GM12875 (cell line): ENCODE data around the gene ZCRB1.
"Not testable (repeated sequence)": the region's sequence is repeated elsewhere in the genome, so short reads cannot be mapped to it uniquely, and the experiment has no call there.

Experiments used
- H3K4me3 ChIP-seq: one replicate; pipeline ENCODE4 v1.5.1; 2011; ENCODE audit warnings: low read depth, low read length, control low read depth
- TF ChIP-seq, protein P1 (sequence below): IDR thresholded peaks from 2 replicates; pipeline ENCODE4 v1.5.1; 2011; ENCODE audit warnings: low read depth, mild to moderate bottlenecking, control low read depth, inconsistent platforms, low read length, moderate library complexity, borderline replicate concordance; ENCODE audit not compliant: insufficient read depth

Gene ZCRB1

DNA sequence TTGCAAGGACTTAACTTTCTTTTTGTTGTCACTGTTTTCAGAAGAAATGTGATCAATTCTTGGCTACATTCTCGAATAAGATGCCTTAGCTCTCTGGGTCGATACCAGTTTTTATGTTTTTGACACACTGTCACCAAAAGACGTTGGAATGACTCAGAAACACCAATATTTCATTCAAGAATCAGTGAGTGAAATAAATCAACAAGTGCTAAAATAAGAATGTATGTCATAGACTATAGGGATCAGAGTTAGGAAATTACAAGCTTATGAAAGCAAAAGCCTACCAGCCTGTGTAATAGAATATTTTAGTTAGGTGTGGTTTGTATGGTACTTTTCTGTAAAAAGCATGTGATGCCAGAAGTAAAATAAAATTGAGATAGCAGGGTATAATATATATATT lies 17.8 kb upstream of the ZCRB1 start:
- TF ChIP-seq, protein P1, sequence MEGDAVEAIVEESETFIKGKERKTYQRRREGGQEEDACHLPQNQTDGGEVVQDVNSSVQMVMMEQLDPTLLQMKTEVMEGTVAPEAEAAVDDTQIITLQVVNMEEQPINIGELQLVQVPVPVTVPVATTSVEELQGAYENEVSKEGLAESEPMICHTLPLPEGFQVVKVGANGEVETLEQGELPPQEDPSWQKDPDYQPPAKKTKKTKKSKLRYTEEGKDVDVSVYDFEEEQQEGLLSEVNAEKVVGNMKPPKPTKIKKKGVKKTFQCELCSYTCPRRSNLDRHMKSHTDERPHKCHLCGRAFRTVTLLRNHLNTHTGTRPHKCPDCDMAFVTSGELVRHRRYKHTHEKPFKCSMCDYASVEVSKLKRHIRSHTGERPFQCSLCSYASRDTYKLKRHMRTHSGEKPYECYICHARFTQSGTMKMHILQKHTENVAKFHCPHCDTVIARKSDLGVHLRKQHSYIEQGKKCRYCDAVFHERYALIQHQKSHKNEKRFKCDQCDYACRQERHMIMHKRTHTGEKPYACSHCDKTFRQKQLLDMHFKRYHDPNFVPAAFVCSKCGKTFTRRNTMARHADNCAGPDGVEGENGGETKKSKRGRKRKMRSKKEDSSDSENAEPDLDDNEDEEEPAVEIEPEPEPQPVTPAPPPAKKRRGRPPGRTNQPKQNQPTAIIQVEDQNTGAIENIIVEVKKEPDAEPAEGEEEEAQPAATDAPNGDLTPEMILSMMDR = no peak

DNA sequence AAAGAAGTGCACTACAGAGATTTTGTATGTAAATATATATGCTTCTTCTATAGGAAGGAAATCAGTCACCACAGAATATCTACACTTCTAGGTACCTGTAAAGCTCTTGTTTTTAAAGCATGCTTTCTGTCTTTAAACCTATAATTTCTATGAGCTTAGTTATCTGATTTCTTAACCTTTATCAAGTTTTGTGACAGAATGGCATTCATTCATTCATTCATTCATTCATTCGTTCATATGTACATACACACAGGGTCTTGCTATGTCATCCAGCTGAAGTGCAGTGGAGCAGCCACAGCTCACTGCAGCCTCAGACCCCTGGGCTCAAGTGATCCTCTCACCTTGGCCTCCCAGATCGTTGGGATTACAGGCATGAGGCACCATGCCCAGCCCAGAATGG lies 16.1 kb upstream of the ZCRB1 start:
- TF ChIP-seq, protein P1 = no peak
- no peak overlapping the region for H3K4me3 ChIP-seq

More for the DNA sequence above, 17.8 kb upstream of the ZCRB1 start:
- no peak overlapping the region for H3K4me3 ChIP-seq

DNA sequence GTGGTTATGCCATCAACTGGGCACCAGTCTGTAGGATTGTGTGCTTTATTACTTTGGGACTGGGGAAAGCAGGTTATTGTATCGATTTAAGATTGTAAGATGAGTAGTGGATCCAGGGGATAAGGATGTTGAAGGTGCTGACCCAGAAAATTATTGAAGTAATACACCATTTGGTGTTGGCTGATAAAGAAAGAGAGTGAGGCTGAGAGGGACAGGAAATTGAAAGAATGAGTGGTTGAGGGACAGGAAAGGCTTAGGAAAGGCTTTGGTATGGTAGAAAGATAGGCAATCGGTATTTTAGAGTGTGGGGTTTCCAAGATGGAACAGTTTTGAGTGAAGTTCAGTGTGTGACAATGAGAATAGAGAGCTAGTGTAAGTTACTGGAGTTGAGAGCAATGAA lies 12.4 kb upstream of the ZCRB1 start:
- TF ChIP-seq, protein P1 = no peak
- H3K4me3 ChIP-seq = no peak overlapping the region

DNA sequence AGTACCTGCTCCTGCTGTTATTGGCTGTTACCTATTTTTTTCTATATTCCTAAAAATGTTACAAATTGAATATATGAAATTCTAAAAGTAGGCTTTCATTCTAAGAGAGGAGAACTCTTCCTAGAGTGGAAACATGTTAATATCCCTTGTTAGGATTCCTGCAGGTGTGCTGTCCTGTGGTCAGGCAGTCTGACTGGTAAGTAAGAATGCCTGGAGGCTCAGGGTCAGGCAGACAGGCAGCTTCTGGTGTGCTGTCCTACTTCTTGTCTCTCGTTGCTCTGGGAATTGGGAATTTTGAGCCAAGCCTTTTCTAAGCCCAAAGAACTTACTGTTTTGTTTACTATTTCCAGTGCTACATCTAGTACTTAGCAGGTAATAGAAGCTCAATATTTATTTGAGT lies 10.4 kb upstream of the ZCRB1 start:
- TF ChIP-seq, protein P1 = no peak
- H3K4me3 ChIP-seq = no peak overlapping the region

DNA sequence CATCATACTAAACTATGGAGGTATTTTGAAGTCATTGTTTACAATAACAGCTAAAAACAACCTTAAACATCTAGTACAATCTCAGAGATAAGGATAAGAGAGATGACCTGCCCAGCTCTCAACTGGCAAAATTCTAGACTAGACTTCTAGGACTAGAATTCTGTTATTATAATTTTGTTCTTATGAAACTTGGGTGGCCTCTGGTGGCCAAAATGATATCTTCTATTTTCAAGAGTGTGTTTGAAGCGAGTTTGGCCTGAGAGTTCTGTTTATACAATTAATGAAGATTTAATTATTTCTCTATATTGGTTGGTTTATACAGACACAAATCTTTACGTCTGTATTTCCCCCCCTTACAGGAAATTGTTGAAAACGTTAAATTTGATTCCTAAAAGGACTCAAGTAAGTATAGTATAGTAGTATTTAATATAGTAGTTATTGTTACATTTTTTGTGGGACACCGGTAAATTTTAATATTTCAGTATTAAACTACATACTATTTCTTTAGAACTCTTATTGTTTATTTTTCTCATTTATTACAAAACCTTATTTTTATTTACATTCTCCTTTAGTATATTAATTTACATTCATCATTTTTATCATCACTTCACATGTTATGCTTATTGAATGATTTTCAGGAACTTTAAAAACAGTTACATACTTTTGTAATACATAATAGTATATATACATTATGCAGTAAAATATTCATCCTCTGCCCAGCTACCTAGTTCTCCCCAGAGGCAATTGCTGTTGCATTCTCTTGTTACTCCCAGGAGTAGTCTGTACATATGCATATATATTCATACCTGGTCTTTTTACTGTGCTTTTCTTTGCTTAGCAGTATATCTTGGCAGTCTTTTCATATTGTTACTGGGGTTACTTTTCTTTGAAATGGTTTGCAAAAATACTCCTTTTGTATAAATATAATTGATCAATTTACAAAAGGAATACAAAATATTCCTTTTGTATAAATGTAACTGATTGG lies 6.7 kb upstream of the ZCRB1 start:
- H3K4me3 ChIP-seq = no peak overlapping the region
- TF ChIP-seq, protein P1 = no peak

DNA sequence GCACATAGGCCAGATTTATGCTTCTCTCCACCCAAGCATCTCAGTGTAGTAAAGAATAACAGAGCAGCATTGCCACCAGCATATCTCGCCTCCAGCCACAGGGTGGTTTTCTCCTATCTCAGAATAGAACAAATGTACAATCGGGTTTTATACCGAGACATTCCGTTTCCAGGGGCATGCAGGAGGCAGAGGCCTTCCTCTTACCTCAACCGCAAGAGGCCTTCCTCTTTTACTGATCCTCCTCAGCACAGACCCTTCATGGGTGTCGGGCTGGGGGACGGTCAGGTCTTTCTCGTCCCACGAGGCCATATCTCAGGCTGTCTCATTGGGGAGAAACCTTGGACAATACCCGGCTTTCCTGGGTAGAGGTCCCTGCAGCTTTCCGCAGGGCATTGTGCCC lies 4.2 kb upstream of the ZCRB1 start:
- H3K4me3 ChIP-seq = not testable (repeated sequence)

DNA sequence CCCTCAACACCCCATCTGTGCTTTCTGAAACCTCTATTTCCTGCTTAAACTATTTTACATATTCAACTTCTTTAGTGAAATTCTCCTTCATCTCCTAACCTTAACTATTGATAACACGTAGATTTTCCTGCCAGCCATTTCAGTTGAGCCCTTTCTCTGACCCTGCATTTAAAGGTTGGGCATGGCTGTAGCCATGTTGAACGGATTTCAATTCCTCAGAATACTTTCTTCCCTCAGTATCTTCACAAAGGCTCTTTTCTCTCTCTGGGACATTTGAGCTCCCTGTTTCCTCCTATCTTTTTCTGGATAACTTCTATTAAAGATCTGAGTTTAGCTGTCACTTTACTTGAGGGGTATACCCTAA lies 1.3 kb upstream of the ZCRB1 start:
- TF ChIP-seq, protein P1 = no peak
- peak overlapping the region; percentile 93 for H3K4me3 ChIP-seq
